ENCODE results near the gene NXPH2.

- TF ChIP-seq SIN3A (IDR thresholded peaks at IDR 0.05; ENCODE audit: borderline replicate concordance, insufficient read depth, low read length) (no peak), REST (IDR thresholded peaks at IDR 0.05; ENCODE audit: insufficient read depth in 1 of 2, low read depth in 2 of 2, low read length in 2 of 2) (no peak), POLR2AphosphoS5 (IDR thresholded peaks at IDR 0.05; ENCODE audit: low read depth, low read length) (no peak)
Observed at GRCh38 chr2:138665937-138666336, 114.3 kb downstream of the NXPH2 start.

Data from PFSK-1 (cell line).